Suprapubic skin (tissue), 4 donors: ENCODE measurements around the gene PRKN. TPM values are rescaled to one million over a fixed set of nuclear protein-coding genes. Genes with fewer than 3 reads are reported as not detected.
"Not testable (repeated sequence)": the region's sequence is repeated elsewhere in the genome, so short reads cannot be mapped to it uniquely, and the experiment has no call there.

ENCODE experiments used
- DNase-seq, 2 donors: peaks; one replicate each; pipeline ENCODE4 v3.0.0-alpha.2; 2019; ENCODE audit warnings: low spot score in 2 of 2
- H3K27ac ChIP-seq: fragments of 200-600 bp; sonication (generic); one replicate; pipeline ENCODE4 v1.5.1; 2019
- H3K27me3 ChIP-seq: fragments of 200-600 bp; sonication (generic); one replicate; pipeline ENCODE4 v1.5.1; 2019
- H3K36me3 ChIP-seq: fragments of 200-600 bp; sonication (generic); one replicate; pipeline ENCODE4 v1.5.1; 2019
- H3K4me1 ChIP-seq: fragments of 200-600 bp; sonication (generic); one replicate; pipeline ENCODE4 v1.5.1; 2019
- H3K4me3 ChIP-seq: fragments of 200-600 bp; sonication (generic); one replicate; pipeline ENCODE4 v1.5.1; 2019; ENCODE audit warnings: mild to moderate bottlenecking
- H3K9me3 ChIP-seq: fragments of 200-600 bp; sonication (generic); one replicate; pipeline ENCODE4 v1.5.1; 2019
- EP300 ChIP-seq: sonication (generic); formaldehyde crosslinking; IDR thresholded peaks from one replicate; pipeline ENCODE4 v1.6.1; 2017; ENCODE audit warnings: antibody characterized with exemption
- POLR2A ChIP-seq, 2 donors: fragments of 450-650 bp; IDR thresholded peaks; one replicate each; pipeline ENCODE4 v1.6.1; 2017; ENCODE audit warnings: antibody characterized with exemption in 2 of 2, mild to moderate bottlenecking in 2 of 2, moderate library complexity in 2 of 2
- POLR2AphosphoS5 ChIP-seq, 3 donors: sonication (generic); formaldehyde crosslinking; IDR thresholded peaks; one replicate each; pipeline ENCODE4 v1.6.1; 2017; ENCODE audit warnings: antibody characterized with exemption in 3 of 3
- WGBS: methylation state at CpG from one replicate; pipeline ENCODE4 v1.1.5; 2018; 5-methylcytosine and 5-hydroxymethylcytosine counted together
- total RNA-seq, 4 donors: library from RNA; depleted of rRNA; stranded (reverse); fragments of >200 nt; gene quantifications; one replicate each; pipeline ENCODE4 v1.1.0, GENCODE V29; 2016
- TF ChIP-seq, protein P1 (sequence below), 2 donors: fragments of 200-600 bp in 1 of 2; fragments of 450-650 bp in 1 of 2; sonication (generic) in 1 of 2; IDR thresholded peaks; one replicate each; pipeline ENCODE4 v1.5.1; 2016 to 2019; ENCODE audit warnings: antibody characterized with exemption in 2 of 2, mild to moderate bottlenecking in 1 of 2, moderate library complexity in 1 of 2

PRKN gene
- total RNA-seq, 4 donors from 2014 or later = 7.2 to 22.8 (median 14.4) TPM

GRCh38 chr6:161327360-161327953 is 1400.1 kb downstream of the PRKN start:
- no peaks in the 10 kb centered on the region for H3K4me1 ChIP-seq
- H3K4me3 ChIP-seq = no peak overlapping the region
- no peaks in the 10 kb centered on the region for H3K27me3 ChIP-seq
- no peaks in the 10 kb centered on the region for H3K36me3 ChIP-seq
- TF ChIP-seq POLR2A (IDR thresholded peaks at IDR 0.05) (no peak), POLR2AphosphoS5 (IDR thresholded peaks at IDR 0.05) (no peak), EP300 (no peak)
- TF ChIP-seq, protein P1, sequence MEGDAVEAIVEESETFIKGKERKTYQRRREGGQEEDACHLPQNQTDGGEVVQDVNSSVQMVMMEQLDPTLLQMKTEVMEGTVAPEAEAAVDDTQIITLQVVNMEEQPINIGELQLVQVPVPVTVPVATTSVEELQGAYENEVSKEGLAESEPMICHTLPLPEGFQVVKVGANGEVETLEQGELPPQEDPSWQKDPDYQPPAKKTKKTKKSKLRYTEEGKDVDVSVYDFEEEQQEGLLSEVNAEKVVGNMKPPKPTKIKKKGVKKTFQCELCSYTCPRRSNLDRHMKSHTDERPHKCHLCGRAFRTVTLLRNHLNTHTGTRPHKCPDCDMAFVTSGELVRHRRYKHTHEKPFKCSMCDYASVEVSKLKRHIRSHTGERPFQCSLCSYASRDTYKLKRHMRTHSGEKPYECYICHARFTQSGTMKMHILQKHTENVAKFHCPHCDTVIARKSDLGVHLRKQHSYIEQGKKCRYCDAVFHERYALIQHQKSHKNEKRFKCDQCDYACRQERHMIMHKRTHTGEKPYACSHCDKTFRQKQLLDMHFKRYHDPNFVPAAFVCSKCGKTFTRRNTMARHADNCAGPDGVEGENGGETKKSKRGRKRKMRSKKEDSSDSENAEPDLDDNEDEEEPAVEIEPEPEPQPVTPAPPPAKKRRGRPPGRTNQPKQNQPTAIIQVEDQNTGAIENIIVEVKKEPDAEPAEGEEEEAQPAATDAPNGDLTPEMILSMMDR (IDR thresholded peaks at IDR 0.05) = no peak
- DNase-seq = no peak
- 90% methylated on average over 4 of the region's 4 CpGs for WGBS
- H3K27ac ChIP-seq = no peak overlapping the region
- no peaks in the 10 kb centered on the region for H3K9me3 ChIP-seq

DNA sequence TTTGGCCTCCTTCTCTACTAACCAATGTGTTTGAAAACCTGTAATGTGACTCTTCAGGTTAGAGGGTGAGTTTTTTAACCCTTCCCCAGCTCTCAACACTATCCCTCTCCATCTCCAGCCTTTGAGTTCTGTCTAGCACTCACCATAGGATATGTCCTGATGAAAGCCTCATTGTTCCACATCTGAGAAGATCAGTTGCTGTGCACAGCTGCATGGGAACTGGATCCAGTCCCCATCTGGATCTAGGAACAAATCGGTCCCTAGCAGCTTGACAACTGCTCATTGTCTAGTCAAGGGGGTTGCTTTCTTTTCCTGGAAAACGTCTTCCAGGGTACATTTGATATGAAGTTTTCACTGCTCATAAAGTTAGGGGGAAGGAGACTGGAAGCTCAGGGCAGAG is 1408.3 kb downstream of the PRKN start:
- H3K36me3 ChIP-seq = no peaks in the 10 kb centered on the region
- no peaks in the 10 kb centered on the region for H3K27me3 ChIP-seq
- 60% methylated on average over 2 of the region's 2 CpGs for WGBS
- no peak for DNase-seq
- no peaks in the 10 kb centered on the region for H3K4me1 ChIP-seq
- TF ChIP-seq POLR2AphosphoS5 (IDR thresholded peaks at IDR 0.05) (no peak), POLR2A (IDR thresholded peaks at IDR 0.05) (no peak), EP300 (no peak)
- TF ChIP-seq, protein P1 (IDR thresholded peaks at IDR 0.05) = no peak
- no peaks in the 10 kb centered on the region for H3K9me3 ChIP-seq
- H3K27ac ChIP-seq = no peak overlapping the region
- no peak overlapping the region for H3K4me3 ChIP-seq

DNA sequence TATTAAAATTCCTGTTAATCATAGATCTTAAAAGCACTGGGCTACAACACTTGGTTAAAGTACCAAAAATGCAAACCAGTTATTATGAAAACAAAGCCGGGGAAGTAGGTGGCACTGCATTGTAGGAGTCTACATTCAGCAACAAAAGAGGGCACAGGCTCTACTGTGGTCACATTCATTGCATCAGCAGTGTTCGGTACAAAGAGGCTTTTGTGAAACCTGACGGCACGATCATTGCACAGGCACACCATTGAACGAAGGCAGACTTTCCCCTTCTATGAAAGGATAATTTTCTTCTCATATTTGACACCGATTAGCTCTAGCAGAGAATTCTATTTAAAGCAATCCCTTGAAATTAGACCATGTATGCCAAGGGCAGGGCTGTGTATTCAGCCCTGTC is 1409.1 kb downstream of the PRKN start:
- H3K27ac ChIP-seq = no peak overlapping the region
- H3K9me3 ChIP-seq = no peaks in the 10 kb centered on the region
- no peaks in the 10 kb centered on the region for H3K36me3 ChIP-seq
- H3K4me1 ChIP-seq = no peaks in the 10 kb centered on the region
- WGBS = 69% methylated on average over 6 of the region's 6 CpGs
- TF ChIP-seq POLR2A (IDR thresholded peaks at IDR 0.05) (no peak), POLR2AphosphoS5 (IDR thresholded peaks at IDR 0.05) (no peak), EP300 (no peak)
- TF ChIP-seq, protein P1 (IDR thresholded peaks at IDR 0.05) = no peak
- no peak for DNase-seq
- H3K27me3 ChIP-seq = no peaks in the 10 kb centered on the region
- H3K4me3 ChIP-seq = no peak overlapping the region

GRCh38 chr6:161316531-161316930 is 1411.0 kb downstream of the PRKN start:
- Histone ChIP-seq H3K4me1 (no peaks in the 10 kb centered on the region), H3K9me3 (no peaks in the 10 kb centered on the region), H3K36me3 (no peaks in the 10 kb centered on the region), H3K27ac (no peak overlapping the region), H3K27me3 (no peaks in the 10 kb centered on the region), H3K4me3 (no peak overlapping the region)
- TF ChIP-seq POLR2A (IDR thresholded peaks at IDR 0.05) = no peak
- no peak for TF ChIP-seq EP300
- no peak for TF ChIP-seq POLR2AphosphoS5 (IDR thresholded peaks at IDR 0.05)
- TF ChIP-seq, protein P1 (IDR thresholded peaks at IDR 0.05) = no peak
- no peak for DNase-seq
- WGBS = 95% methylated on average over 3 of the region's 3 CpGs

DNA sequence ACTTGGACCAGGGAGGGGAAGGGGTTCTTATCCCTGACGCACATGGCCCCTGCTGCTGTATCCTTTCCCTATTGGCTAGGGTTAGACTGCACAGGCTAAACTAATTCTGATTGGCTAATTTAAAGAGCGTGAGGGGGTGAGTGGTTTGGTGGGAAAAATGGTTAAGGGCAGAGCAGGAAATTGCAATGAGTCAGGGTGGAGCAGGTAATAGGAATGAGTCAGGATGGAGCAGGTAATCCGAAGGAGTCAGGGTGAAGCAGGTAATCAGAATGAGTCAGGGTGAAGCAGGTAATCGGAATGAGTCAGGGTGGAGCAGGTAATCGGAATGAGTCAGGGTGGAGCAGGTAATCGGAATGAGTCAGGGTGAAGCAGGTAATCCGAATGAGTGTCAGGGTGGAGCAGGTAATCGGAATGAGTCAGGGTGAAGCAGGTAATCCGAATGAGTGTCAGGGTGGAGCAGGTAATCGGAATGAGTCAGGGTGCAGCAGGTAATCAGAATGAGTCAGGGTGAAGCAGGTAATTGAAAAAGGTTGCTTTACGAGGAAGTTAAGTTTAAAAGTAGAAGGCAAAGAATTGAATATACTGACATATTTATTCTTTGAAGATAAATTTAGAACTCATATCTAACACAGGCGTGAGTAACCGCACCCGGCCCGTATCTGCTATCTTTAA is 1412.2 kb downstream of the PRKN start:
- DNase-seq, H3K9me3 ChIP-seq, H3K27me3 ChIP-seq, H3K36me3 ChIP-seq, H3K4me3 ChIP-seq, H3K4me1 ChIP-seq, H3K27ac ChIP-seq: not testable (repeated sequence)
- 70% methylated on average over 15 of the region's 15 CpGs for WGBS

DNA sequence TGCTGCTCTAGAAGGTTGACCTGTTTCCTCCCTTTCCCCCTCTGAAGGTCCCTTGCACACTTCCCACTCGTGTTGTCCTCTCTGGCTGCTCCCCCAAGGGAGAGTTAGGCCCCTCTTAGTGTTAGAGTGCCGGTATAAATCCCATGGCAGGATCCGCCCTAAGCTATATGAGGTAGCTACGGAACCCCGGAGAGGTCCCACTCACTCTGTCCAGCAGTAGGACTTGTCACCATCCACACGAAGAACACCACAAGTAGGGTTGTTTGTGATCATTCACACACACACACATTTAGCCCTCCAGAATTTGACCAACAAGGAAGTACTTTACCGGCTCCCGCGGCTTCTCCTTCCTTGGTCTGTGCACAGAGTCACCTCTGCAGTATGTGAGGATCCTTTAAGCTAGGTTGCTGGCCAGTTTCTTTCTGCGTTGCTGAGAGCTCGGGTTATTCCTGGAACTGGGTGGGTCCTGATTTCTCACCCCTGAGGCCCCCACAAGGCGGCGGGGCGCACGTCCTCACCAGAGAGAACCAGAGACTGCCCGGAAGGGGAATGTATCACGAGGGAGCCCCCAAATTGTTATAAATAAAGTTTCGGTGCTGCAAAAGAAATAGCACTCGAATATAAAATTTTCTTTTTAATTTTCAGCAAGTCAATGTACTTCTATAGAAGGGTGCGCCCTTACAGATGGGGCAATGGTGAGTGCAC is 1412.9 kb downstream of the PRKN start:
- H3K27ac ChIP-seq, H3K9me3 ChIP-seq, DNase-seq, H3K4me1 ChIP-seq, H3K36me3 ChIP-seq, H3K27me3 ChIP-seq, H3K4me3 ChIP-seq: not testable (repeated sequence)
- WGBS = 90% methylated on average over 20 of the region's 20 CpGs
